Stimulated activated CD4-positive, alpha-beta T cell treated with anti-CD3 and anti-CD28 coated beads, Interleukin-4, amount 100 ng/mL, for 4 hours (primary cell): ENCODE data around the gene ATP2B1.

Experiments used
- DNase-seq, 2 experiments: peaks; one replicate each; pipeline ENCODE4 v3.0.0-alpha.2; 2020

ATP2B1 gene

GRCh38 chr12:89650239-89650638 is 58.4 kb downstream of the ATP2B1 start:
- DNase-seq, result no peak

- no peak for DNase-seq
Observed at GRCh38 chr12:89649820-89650219, 58.8 kb downstream of the ATP2B1 start.

GRCh38 chr12:89649139-89649538 is 59.5 kb downstream of the ATP2B1 start:
- DNase-seq, result no peak

GRCh38 chr12:89648211-89648930 is 60.3 kb downstream of the ATP2B1 start:
- DNase-seq, result no peak

GRCh38 chr12:89645434-89645833 is 63.2 kb downstream of the ATP2B1 start:
- DNase-seq, result no peak

GRCh38 chr12:89642959-89643358 is 65.7 kb downstream of the ATP2B1 start:
- DNase-seq, result no peak

- DNase-seq, result no peak
Observed at GRCh38 chr12:89636776-89637160, 71.9 kb downstream of the ATP2B1 start.

- DNase-seq, result no peak
Observed at GRCh38 chr12:89636052-89636775, 72.4 kb downstream of the ATP2B1 start.

- DNase-seq, result no peak
Observed at GRCh38 chr12:89634508-89634907, 74.1 kb downstream of the ATP2B1 start.

- no peak for DNase-seq
Observed at GRCh38 chr12:89632778-89633177, 75.9 kb downstream of the ATP2B1 start.

- no peak for DNase-seq
Observed at GRCh38 chr12:89622115-89622514, 86.5 kb downstream of the ATP2B1 start.

- no peak for DNase-seq
Observed at GRCh38 chr12:89621521-89621920, 87.1 kb downstream of the ATP2B1 start.

- DNase-seq, result no peak
Observed at GRCh38 chr12:89619764-89620163, 88.9 kb downstream of the ATP2B1 start.

- DNase-seq, result no peak
Observed at GRCh38 chr12:89618113-89618862, 90.3 kb downstream of the ATP2B1 start.

GRCh38 chr12:89610366-89610765 is 98.3 kb downstream of the ATP2B1 start:
- no peak for DNase-seq

- no peak for DNase-seq
Observed at GRCh38 chr12:89603678-89604077, 105.0 kb downstream of the ATP2B1 start.

- DNase-seq, result no peak
Observed at GRCh38 chr12:89597770-89598169, 110.9 kb downstream of the ATP2B1 start.

GRCh38 chr12:89597210-89597609 is 111.4 kb downstream of the ATP2B1 start:
- no peak for DNase-seq

GRCh38 chr12:89593873-89594272 is 114.8 kb downstream of the ATP2B1 start:
- no peak for DNase-seq

GRCh38 chr12:89593233-89593632 is 115.4 kb downstream of the ATP2B1 start:
- DNase-seq, result no peak

- DNase-seq, result no peak
Observed at GRCh38 chr12:89589753-89590152, 118.9 kb downstream of the ATP2B1 start.

GRCh38 chr12:89578499-89578898 is 130.1 kb downstream of the ATP2B1 start:
- DNase-seq, result no peak

- no peak for DNase-seq
Observed at GRCh38 chr12:89576572-89577220, 131.9 kb downstream of the ATP2B1 start.
